ENCODE results near the gene ATG4C. TPM values are rescaled to one million over a fixed set of nuclear protein-coding genes. Genes with fewer than 3 reads are reported as not detected.
"Not testable (repeated sequence)": the region's sequence is repeated elsewhere in the genome, so short reads cannot be mapped to it uniquely, and the experiment has no call there.

ATG4C gene
- total RNA-seq, 1 experiment from 2014 or later: 3.7 TPM

GRCh38 chr1:62774971-62775595 lies 8.8 kb upstream of the ATG4C start:
- DNase-seq (ENCODE audit: low spot score): no peak

DNA sequence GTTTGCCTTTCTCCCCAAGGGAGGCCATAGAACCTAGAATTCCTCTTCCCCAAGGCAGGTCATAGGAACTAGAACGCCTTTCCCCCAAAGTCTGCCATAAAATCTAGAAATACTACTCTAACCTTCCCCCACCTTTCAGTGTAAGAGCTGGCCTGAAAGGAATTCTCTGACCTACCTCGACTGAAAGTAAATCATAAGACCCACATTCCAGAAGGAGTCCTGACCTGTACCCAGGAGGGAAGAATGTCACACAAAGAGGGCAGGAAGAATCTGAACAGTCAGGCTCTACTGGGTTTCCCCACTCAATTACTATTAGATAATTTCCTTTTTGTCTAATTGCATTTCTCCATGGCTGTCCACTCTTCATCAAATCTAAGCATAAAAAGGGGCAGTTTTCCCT lies 5.7 kb upstream of the ATG4C start:
- no peak for DNase-seq (ENCODE audit: low spot score)

GRCh38 chr1:62781841-62782543 lies 1.9 kb upstream of the ATG4C start:
- no peak for DNase-seq (ENCODE audit: low spot score)

DNA sequence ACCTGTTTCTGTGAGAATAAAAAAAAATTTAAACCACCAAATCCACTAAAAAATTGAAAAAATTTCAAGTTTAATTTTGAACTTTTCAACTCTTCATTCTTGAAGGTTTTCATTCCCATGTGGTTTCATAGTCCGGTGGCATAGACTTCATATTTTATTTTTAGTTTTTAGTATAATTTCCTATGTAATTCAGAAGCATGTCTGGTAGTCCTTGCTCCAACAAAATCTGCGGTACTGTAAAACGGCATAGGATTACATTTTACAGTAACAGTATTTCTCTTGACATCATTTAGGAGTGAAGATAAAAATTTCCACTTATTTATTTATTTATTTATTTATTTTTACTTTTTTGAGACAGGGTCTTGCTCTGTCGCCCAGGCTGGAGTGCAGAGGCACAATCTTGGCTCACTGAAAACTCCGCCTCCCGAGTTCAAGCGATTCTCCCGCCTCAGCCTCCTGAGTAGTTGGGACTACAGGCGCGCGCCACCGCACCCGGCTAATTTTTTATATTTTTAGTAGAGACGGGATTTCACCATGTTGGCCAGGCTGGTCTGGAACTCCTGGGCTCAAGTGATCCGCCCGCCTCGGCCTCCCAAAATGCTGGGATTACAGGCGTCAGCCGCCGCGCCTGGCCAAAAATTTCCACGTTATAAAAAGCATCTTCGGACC lies 1.3 kb upstream of the ATG4C start:
- not testable (repeated sequence) for DNase-seq (ENCODE audit: low spot score)

DNA sequence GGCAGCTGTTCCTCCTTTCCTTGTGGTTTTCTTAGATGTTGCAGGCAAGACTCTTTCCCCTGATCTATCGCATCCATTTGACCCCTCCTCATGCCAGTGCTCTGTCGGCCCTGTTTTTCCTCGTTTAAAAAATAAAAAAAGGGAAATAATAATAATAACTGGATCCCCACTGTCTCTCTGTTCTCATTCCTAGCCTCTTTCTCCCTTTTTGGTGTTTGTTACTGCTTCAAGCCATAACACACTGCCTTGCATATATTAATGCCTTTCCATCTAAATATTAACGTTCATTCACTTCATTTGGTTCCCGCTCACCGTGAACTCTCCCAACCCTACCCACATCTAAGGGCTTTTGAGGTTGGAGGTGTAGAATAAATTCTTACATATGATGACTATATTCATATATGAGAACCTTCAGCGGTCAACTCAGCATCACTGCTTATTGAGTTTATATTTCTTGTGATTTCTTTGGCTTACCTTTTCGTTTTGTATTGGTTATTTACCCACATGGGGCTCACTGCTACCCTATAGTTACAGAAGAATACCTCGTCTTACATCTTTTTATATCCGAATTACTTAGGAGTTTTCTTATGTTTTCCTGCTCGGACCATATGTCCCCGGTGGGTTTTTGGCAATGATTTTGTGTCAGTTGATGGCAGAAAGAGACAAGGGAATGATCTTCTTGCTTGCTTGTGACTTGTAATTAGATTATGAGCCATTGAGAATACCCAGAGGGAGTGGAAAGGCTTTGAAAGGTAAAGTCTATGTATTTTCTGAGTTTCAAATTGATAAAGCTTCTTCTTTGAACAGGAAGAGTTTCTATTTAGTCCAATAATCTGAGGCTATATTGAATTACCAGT lies 805 bp downstream of the ATG4C start:
- no peak for DNase-seq (ENCODE audit: low spot score)

GRCh38 chr1:62790716-62791115 lies 6.8 kb downstream of the ATG4C start:
- DNase-seq (ENCODE audit: low spot score): no peak

DNA sequence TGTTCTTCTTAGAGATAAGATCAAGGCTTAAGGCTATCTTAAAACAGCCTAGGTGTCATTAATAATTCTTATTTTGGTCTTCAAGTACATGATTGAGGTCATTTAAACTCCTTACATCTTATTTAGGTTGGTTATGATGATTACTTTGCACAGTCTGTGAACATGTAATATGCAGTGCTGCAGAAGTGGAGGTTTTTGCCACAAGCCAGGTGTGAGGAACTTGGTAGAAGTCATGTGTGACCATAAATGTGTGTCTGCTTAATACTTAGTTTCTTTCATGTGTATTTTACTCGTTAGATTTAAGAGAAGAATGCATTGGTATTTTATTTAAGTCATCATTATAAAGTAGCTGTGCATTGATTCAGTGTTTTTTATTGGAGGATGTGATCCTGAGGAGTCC lies 10.1 kb downstream of the ATG4C start:
- no peak for DNase-seq (ENCODE audit: low spot score)

DNA sequence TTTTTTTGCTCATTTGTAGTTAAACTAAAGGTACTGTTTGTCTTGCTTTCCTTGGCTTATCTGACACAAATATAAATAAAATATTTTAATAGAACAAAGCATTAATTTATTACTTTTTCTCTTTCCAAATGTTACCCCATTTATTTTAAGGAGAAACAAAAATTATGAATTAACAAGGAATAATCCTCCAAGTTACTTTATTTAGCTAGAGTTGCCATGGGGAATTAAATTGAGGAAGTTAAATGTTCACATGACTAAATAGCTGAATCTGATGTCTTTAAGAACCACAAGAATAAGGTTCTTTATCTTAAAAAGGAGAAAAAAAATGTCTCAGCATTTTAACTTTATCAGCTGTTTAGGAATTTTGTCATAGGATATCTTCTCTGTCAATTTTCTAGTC lies 12.3 kb downstream of the ATG4C start:
- no peak for DNase-seq (ENCODE audit: low spot score)

GRCh38 chr1:62799688-62800087 lies 15.8 kb downstream of the ATG4C start:
- DNase-seq (ENCODE audit: low spot score): no peak

- DNase-seq (ENCODE audit: low spot score): no peak
Observed at GRCh38 chr1:62800281-62800680, 16.3 kb downstream of the ATG4C start.

DNA sequence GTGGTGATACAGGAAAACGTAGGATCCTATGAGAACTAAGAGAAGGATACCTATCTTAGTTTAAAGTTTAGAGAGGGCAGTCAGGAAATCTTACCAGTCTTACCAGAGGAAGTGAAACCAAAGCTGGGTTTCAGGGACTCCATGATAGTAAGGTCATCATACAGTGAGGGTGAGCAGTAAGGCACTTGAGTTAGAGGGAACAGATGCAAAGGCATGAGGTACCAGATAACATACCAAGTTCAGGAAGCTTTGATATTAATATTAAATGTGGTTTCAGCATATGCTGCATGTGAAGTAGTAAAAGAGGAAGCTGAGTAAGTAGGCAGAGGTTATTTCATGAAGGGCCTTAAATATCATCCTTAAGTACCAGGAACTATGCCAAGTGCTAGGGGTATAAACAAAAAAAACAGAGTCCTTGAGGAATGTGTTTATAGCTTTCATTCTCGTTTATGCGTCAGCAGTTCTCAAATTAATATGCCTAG lies 16.9 kb downstream of the ATG4C start:
- DNase-seq (ENCODE audit: low spot score): no peak

DNA sequence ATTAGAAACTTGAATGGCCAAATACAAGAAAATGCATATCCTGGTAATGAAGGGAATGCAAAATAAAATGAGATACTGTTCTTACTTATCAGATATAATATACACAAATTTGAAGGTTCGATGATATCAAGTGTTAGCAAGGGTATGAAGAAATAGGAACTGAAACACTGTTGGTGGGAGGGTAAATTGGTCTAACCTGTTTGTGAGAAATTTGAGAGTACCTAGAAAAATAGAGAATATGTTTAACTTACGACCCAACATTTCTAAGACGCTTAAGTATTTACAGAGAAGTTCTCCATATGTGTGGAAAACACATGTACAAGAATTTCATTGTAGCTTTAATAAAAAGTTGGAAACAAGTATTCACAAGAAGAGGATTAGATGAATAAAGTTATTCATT lies 25.9 kb downstream of the ATG4C start:
- no peak for DNase-seq (ENCODE audit: low spot score)

DNA sequence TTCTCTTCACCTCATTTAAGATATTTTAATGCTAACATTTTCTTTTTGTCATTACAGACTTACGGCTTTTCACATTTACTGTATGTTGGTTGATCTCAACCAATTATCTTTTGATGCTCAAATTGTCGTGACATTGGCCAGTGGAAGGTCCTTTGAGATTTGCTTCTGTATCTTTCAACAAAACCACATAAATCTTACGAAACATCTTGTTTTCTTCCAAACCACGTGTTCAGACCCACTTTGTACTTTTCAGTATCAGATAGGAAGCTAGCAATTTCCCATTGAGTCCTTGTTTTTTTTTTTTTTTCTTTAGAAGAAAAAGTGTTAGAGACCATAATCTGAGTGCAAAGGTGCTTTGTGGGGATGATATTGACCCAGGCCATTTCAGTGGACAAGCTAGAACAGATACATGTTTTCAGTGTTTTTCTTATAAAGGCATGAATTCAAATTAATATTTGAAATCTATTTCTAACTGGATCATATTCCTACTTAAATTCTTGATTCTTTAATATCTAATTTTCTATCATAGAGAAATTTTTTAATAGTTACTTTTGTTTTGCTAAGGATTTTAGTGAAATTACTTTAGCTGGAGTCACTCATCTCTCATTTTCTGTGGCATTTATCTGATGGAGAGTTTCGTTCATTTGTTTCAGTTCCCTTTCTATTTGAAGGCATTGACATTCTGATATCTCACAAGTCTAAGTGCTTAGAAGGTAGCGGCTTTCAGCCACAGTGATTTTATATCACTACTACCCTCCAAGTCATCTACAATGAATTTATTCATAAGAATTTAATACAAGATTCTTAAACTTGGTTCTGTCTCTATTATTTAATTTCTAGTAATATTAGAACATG lies 26.7 kb downstream of the ATG4C start:
- DNase-seq (ENCODE audit: low spot score): no peak

DNA sequence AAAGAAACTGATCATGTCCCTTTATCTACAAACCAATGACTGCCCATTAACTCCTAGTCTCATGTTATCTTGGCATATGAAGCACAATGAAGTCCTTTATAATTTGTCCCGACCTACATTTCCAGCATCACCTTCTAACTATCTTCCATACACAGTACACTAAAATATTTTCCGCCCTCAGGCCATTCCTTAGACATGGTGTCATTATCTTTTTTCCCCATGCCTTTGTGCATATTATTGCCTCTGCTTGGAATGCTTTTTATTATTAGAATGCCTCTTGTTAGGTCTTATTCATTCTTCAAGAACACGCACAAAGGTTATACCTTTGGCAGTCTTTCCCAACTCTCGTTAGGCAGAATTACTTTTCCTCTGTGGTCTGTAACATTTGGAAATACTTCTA lies 39.6 kb downstream of the ATG4C start:
- DNase-seq (ENCODE audit: low spot score): no peak

- DNase-seq (ENCODE audit: low spot score): no peak
Observed at GRCh38 chr1:62826901-62827300, 43.0 kb downstream of the ATG4C start.

- not testable (repeated sequence) for DNase-seq (ENCODE audit: low spot score)
Observed at GRCh38 chr1:62827786-62828185, 43.9 kb downstream of the ATG4C start.

GRCh38 chr1:62832276-62832675 lies 48.3 kb downstream of the ATG4C start:
- no peak for DNase-seq (ENCODE audit: low spot score)

GRCh38 chr1:62833529-62833928 lies 49.6 kb downstream of the ATG4C start:
- DNase-seq (ENCODE audit: low spot score): no peak

DNA sequence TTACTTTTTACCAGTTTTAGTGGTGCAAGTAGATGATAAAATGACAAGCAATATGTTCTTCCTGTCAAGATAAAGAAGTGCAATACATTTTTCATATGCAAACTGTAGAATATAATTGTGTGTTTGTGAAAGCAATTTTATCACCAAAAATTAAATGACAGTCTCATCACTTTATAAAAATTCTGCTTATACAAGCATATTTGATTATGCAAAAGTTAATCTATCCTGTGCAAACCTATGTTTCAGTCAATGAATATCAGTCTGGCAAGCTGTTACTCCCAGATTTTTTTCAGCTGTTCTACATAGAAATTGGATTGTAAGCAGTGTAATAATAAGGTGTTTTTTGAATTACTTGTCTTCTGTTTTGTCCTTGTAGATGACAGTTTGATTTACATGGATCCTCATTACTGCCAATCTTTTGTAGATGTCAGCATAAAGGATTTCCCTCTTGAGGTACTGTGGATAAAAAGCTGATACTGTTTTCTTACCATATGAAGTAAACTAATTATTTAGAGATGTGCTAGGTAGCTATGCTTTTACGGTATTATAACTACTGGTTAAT lies 50.5 kb downstream of the ATG4C start:
- no peak for DNase-seq (ENCODE audit: low spot score)

DNA sequence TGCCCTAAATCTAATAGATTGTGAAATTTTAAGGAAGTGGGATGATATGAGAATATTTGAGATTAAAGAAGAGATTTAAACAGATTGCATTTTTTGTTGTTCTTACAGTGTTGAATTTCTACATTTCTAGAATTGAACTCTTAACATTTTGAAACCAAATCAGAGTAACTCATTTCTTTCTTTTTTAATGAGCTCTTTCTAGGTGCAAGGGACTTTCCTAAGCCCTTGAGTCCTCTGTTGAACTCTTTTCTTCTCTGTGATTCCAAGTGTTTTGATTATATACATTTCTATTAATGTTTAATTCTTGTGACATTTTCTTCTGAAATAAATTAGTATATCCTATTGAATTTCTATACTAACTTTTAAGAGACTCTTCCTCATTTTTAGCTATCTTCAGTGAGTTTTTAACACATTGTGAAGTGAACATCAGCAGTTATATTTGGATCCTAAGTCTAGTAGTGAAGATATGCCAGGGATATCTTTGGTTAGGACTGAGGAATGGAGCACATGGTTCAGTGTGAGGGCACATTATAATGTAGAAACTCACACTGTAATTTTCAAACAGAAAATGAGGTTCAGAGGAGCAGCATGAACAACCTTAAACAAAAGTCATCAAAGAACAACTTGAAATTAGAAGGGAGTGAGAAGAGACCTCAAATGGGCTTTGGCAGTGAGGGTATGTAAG lies 53.1 kb downstream of the ATG4C start:
- no peak for DNase-seq (ENCODE audit: low spot score)
